ENCODE data around the gene ERG. TPM values are rescaled to one million over a fixed set of nuclear protein-coding genes. Genes with fewer than 3 reads are reported as not detected.

Gene ERG
- total and polyA plus RNA-seq, 2 experiments from 2014 or later = 0.14 to 0.44 TPM

DNA sequence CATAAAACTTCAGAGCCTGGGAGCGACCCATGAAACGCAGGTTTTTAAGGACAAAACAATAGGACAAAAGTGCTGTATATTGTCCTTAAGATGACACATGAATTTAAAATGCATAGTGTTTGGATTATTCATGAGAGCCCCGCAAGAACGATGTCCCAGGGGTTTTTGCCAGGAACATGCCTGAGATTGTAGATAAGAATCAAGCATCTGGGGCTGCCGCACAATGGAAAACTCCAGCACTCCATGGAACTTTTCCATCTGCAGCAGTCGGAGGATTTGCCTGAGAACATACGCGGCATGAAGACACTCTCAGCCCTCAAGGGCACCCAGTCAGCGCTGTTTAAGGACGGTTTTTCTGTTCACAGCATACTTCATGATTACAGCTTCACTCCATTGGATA is 5.3 kb upstream of the ERG start:
- DNase-seq (ENCODE audit: low spot score) (no peak), ATAC-seq (no peak)
- no peaks in the 10 kb centered on the region for H3K79me2 ChIP-seq (replicated peaks; ENCODE audit: insufficient read depth)
- peaks cover 32% of the 10 kb centered on the region for H3K4me1 Mint-ChIP-seq
- H2AFZ ChIP-seq = peak overlapping the region; percentile 84
- no peaks in the 10 kb centered on the region for H4K20me1 ChIP-seq (replicated peaks; ENCODE audit: insufficient read depth)
- no peak overlapping the region for H3K4me3 Mint-ChIP-seq
- peaks cover 2% of the 10 kb centered on the region for H3K27me3 Mint-ChIP-seq (ENCODE audit: insufficient read depth, low read depth, poor library complexity)
- no peak overlapping the region for H3K27ac Mint-ChIP-seq
- no peak overlapping the region for H3K4me2 ChIP-seq
- peaks cover 15% of the 10 kb centered on the region for H3K4me1 ChIP-seq (ENCODE audit: insufficient read depth)
- H3K36me3 Mint-ChIP-seq (ENCODE audit: low read depth) = no peaks in the 10 kb centered on the region
- no peaks in the 10 kb centered on the region for H3F3A ChIP-seq (replicated peaks; ENCODE audit: low read depth)
- no peaks in the 10 kb centered on the region for H3K27me3 ChIP-seq (ENCODE audit: insufficient read depth)
- no peaks in the 10 kb centered on the region for H3K36me3 ChIP-seq (ENCODE audit: insufficient read depth)
- H3K27ac ChIP-seq (ENCODE audit: low read depth) = no peak overlapping the region
- H3K4me3 ChIP-seq = no peak overlapping the region
- H3K9me3 Mint-ChIP-seq = no peaks in the 10 kb centered on the region; the same call in 2 of the 3 replicates
- no peaks in the 10 kb centered on the region for H3K9me2 ChIP-seq (ENCODE audit: insufficient read depth)
- no peak for TF ChIP-seq ZNF331 (CRISPR knock-in tag; IDR thresholded peaks at IDR 0.05; ENCODE audit: low read depth)
- TF ChIP-seq, protein P1, sequence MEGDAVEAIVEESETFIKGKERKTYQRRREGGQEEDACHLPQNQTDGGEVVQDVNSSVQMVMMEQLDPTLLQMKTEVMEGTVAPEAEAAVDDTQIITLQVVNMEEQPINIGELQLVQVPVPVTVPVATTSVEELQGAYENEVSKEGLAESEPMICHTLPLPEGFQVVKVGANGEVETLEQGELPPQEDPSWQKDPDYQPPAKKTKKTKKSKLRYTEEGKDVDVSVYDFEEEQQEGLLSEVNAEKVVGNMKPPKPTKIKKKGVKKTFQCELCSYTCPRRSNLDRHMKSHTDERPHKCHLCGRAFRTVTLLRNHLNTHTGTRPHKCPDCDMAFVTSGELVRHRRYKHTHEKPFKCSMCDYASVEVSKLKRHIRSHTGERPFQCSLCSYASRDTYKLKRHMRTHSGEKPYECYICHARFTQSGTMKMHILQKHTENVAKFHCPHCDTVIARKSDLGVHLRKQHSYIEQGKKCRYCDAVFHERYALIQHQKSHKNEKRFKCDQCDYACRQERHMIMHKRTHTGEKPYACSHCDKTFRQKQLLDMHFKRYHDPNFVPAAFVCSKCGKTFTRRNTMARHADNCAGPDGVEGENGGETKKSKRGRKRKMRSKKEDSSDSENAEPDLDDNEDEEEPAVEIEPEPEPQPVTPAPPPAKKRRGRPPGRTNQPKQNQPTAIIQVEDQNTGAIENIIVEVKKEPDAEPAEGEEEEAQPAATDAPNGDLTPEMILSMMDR (conservative IDR thresholded peaks at IDR 0.05; ENCODE audit: low read depth in 2 of 2) = no peak
- no peak for TF ChIP-seq POLR2AphosphoS5 (IDR thresholded peaks at IDR 0.05; ENCODE audit: low read depth)
- TF ChIP-seq STAT1 (IDR thresholded peaks at IDR 0.05; ENCODE audit: unreplicated experiment) = no peak
- no peak for TF ChIP-seq NANOG (IDR thresholded peaks at IDR 0.05; ENCODE audit: borderline replicate concordance)
- TF ChIP-seq, protein P2, sequence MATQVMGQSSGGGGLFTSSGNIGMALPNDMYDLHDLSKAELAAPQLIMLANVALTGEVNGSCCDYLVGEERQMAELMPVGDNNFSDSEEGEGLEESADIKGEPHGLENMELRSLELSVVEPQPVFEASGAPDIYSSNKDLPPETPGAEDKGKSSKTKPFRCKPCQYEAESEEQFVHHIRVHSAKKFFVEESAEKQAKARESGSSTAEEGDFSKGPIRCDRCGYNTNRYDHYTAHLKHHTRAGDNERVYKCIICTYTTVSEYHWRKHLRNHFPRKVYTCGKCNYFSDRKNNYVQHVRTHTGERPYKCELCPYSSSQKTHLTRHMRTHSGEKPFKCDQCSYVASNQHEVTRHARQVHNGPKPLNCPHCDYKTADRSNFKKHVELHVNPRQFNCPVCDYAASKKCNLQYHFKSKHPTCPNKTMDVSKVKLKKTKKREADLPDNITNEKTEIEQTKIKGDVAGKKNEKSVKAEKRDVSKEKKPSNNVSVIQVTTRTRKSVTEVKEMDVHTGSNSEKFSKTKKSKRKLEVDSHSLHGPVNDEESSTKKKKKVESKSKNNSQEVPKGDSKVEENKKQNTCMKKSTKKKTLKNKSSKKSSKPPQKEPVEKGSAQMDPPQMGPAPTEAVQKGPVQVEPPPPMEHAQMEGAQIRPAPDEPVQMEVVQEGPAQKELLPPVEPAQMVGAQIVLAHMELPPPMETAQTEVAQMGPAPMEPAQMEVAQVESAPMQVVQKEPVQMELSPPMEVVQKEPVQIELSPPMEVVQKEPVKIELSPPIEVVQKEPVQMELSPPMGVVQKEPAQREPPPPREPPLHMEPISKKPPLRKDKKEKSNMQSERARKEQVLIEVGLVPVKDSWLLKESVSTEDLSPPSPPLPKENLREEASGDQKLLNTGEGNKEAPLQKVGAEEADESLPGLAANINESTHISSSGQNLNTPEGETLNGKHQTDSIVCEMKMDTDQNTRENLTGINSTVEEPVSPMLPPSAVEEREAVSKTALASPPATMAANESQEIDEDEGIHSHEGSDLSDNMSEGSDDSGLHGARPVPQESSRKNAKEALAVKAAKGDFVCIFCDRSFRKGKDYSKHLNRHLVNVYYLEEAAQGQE (IDR thresholded peaks at IDR 0.05; ENCODE audit: unreplicated experiment) = no peak
- no peak for TF ChIP-seq CREB1 (CRISPR knock-in tag; IDR thresholded peaks at IDR 0.05; ENCODE audit: low read depth)
- TF ChIP-seq JUNB (IDR thresholded peaks at IDR 0.05; ENCODE audit: unreplicated experiment) = no peak
- TF ChIP-seq ZNF114 (CRISPR knock-in tag; IDR thresholded peaks at IDR 0.05) = no peak
- TF ChIP-seq, protein P3, sequence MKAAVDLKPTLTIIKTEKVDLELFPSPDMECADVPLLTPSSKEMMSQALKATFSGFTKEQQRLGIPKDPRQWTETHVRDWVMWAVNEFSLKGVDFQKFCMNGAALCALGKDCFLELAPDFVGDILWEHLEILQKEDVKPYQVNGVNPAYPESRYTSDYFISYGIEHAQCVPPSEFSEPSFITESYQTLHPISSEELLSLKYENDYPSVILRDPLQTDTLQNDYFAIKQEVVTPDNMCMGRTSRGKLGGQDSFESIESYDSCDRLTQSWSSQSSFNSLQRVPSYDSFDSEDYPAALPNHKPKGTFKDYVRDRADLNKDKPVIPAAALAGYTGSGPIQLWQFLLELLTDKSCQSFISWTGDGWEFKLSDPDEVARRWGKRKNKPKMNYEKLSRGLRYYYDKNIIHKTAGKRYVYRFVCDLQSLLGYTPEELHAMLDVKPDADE (IDR thresholded peaks at IDR 0.05) = no peak
- TF ChIP-seq EZH2phosphoT487 (IDR thresholded peaks at IDR 0.05; ENCODE audit: unreplicated experiment) = no peak
- no peak for TF ChIP-seq EZH2 (IDR thresholded peaks at IDR 0.05; ENCODE audit: low read depth, unreplicated experiment)
- TF ChIP-seq, protein P4, sequence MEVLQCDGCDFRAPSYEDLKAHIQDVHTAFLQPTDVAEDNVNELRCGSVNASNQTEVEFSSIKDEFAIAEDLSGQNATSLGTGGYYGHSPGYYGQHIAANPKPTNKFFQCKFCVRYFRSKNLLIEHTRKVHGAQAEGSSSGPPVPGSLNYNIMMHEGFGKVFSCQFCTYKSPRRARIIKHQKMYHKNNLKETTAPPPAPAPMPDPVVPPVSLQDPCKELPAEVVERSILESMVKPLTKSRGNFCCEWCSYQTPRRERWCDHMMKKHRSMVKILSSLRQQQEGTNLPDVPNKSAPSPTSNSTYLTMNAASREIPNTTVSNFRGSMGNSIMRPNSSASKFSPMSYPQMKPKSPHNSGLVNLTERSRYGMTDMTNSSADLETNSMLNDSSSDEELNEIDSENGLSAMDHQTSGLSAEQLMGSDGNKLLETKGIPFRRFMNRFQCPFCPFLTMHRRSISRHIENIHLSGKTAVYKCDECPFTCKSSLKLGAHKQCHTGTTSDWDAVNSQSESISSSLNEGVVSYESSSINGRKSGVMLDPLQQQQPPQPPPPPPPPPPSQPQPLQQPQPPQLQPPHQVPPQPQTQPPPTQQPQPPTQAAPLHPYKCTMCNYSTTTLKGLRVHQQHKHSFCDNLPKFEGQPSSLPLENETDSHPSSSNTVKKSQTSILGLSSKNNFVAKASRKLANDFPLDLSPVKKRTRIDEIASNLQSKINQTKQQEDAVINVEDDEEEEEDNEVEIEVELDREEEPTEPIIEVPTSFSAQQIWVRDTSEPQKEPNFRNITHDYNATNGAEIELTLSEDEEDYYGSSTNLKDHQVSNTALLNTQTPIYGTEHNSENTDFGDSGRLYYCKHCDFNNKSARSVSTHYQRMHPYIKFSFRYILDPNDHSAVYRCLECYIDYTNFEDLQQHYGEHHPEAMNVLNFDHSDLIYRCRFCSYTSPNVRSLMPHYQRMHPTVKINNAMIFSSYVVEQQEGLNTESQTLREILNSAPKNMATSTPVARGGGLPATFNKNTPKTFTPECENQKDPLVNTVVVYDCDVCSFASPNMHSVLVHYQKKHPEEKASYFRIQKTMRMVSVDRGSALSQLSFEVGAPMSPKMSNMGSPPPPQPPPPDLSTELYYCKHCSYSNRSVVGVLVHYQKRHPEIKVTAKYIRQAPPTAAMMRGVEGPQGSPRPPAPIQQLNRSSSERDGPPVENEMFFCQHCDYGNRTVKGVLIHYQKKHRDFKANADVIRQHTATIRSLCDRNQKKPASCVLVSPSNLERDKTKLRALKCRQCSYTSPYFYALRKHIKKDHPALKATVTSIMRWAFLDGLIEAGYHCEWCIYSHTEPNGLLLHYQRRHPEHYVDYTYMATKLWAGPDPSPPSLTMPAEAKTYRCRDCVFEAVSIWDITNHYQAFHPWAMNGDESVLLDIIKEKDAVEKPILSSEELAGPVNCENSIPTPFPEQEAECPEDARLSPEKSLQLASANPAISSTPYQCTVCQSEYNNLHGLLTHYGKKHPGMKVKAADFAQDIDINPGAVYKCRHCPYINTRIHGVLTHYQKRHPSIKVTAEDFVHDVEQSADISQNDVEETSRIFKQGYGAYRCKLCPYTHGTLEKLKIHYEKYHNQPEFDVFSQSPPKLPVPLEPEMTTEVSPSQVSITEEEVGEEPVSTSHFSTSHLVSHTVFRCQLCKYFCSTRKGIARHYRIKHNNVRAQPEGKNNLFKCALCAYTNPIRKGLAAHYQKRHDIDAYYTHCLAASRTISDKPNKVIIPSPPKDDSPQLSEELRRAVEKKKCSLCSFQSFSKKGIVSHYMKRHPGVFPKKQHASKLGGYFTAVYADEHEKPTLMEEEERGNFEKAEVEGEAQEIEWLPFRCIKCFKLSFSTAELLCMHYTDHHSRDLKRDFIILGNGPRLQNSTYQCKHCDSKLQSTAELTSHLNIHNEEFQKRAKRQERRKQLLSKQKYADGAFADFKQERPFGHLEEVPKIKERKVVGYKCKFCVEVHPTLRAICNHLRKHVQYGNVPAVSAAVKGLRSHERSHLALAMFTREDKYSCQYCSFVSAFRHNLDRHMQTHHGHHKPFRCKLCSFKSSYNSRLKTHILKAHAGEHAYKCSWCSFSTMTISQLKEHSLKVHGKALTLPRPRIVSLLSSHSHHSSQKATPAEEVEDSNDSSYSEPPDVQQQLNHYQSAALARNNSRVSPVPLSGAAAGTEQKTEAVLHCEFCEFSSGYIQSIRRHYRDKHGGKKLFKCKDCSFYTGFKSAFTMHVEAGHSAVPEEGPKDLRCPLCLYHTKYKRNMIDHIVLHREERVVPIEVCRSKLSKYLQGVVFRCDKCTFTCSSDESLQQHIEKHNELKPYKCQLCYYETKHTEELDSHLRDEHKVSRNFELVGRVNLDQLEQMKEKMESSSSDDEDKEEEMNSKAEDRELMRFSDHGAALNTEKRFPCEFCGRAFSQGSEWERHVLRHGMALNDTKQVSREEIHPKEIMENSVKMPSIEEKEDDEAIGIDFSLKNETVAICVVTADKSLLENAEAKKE (CRISPR knock-in tag; IDR thresholded peaks at IDR 0.05) = no peak
